PC-3 (cell line): ENCODE results near the gene MORN4. TPM values are rescaled to one million over a fixed set of nuclear protein-coding genes. Genes with fewer than 3 reads are reported as not detected.

Source experiments
- ATAC-seq: fragments of 200-7000 bp; cut with Tn5 transposase; 2 replicates; pipeline ENCODE4 v1.9.1; 2020; ENCODE audit warnings: mild to moderate bottlenecking, moderate library complexity
- BruUV-seq: library from RNA; stranded (reverse); fragments of 400-500 nt; replicated peaks from 2 replicates; lab custom pipeline; 2021; lab: Mats Ljungman, UMichigan
- CTCF ChIA-PET: fragments of 300-600 bp; sonication (Branson Sonifier 250); formaldehyde crosslinking; loops from one replicate; lab custom pipeline; 2022; ENCODE audit warnings: antibody characterized with exemption; lab: Charles Lee
- POLR2A ChIA-PET: fragments of 300-600 bp; sonication (Branson Sonifier 250); formaldehyde crosslinking; loops from one replicate; lab custom pipeline; 2022; ENCODE audit warnings: antibody characterized with exemption; ENCODE audit not compliant: unreplicated experiment; lab: Charles Lee
- DNase-seq: peaks from one replicate; pipeline ENCODE4 v3.0.0-alpha.2; 2015
- H2AFZ ChIP-seq: fragments of 300-600 bp; sonication (generic); 2 replicates; pipeline ENCODE4 v1.6.0; 2016; ENCODE audit warnings: antibody characterized with exemption, low read length
- H3F3A ChIP-seq: fragments of 300-600 bp; sonication (generic); one replicate; pipeline ENCODE4 v1.6.0; 2017; ENCODE audit warnings: antibody characterized with exemption, low read length, control low read depth, mild to moderate bottlenecking; ENCODE audit not compliant: unreplicated experiment
- H3K27ac ChIP-seq: fragments of 300-600 bp; sonication (generic); 2 replicates; pipeline ENCODE4 v1.5.1; 2016; ENCODE audit warnings: mild to moderate bottlenecking, low read length
- H3K27me3 ChIP-seq: fragments of 300-600 bp; sonication (generic); 2 replicates; pipeline ENCODE4 v1.6.1; 2016; ENCODE audit warnings: low read length, mixed read lengths
- H3K36me3 ChIP-seq: fragments of 300-600 bp; sonication (generic); 2 replicates; pipeline ENCODE4 v1.6.1; 2016; ENCODE audit warnings: low read depth, mixed run types, low read length, mixed read lengths
- H3K4me1 ChIP-seq: fragments of 300-600 bp; sonication (generic); 2 replicates; pipeline ENCODE4 v1.5.1; 2016; ENCODE audit warnings: low read length; ENCODE audit not compliant: insufficient read depth
- H3K4me2 ChIP-seq: fragments of 300-600 bp; sonication (generic); 2 replicates; pipeline ENCODE4 v1.6.0; 2016; ENCODE audit warnings: low read length
- H3K4me3 ChIP-seq: fragments of 300-600 bp; sonication (generic); 2 replicates; pipeline ENCODE4 v1.5.1; 2016; ENCODE audit warnings: mild to moderate bottlenecking, low read length, mixed read lengths
- H3K79me2 ChIP-seq: fragments of 300-600 bp; sonication (generic); 2 replicates; pipeline ENCODE4 v1.6.1; 2017; ENCODE audit warnings: low read length, mixed read lengths
- H3K9ac ChIP-seq: fragments of 300-600 bp; sonication (generic); 2 replicates; pipeline ENCODE4 v1.6.0; 2016; ENCODE audit warnings: mild to moderate bottlenecking, low read length
- H3K9me2 ChIP-seq: fragments of 300-600 bp; sonication (generic); replicated peaks from 2 replicates; pipeline ENCODE4 v1.6.1; 2016; ENCODE audit warnings: mixed run types, low read length, mixed read lengths
- H3K9me3 ChIP-seq: fragments of 300-600 bp; sonication (generic); 2 replicates; pipeline ENCODE4 v1.6.1; 2016; ENCODE audit warnings: low read length, mixed read lengths
- H4K20me1 ChIP-seq: fragments of 300-600 bp; sonication (generic); 2 replicates; pipeline ENCODE4 v1.6.1; 2016; ENCODE audit warnings: low read length, mixed read lengths
- CTCF ChIP-seq: fragments of 300-600 bp; sonication (generic); conservative IDR thresholded peaks from 2 replicates; pipeline ENCODE4 v1.5.1; 2017; ENCODE audit warnings: antibody characterized with exemption, low read depth, mild to moderate bottlenecking, low read length
- EZH2 ChIP-seq: fragments of 300-600 bp; sonication (generic); IDR thresholded peaks from one replicate; pipeline ENCODE4 v1.6.1; 2017; ENCODE audit warnings: antibody characterized with exemption, mild to moderate bottlenecking, low read length; ENCODE audit not compliant: unreplicated experiment
- EZH2phosphoT487 ChIP-seq: fragments of 300-600 bp; sonication (generic); IDR thresholded peaks from 2 replicates; pipeline ENCODE4 v1.6.1; 2018; ENCODE audit warnings: mild to moderate bottlenecking, antibody characterized with exemption, low read length, borderline replicate concordance
- intact Hi-C: fragments of 100-400 bp; cut with micrococcal nuclease; formaldehyde crosslinking; loops from 2 replicates; pipeline ENCODE4 v1.9.0; 2023
- total RNA-seq: library from RNA; depleted of rRNA; stranded (reverse); fragments of >200 nt; gene quantifications from 2 replicates; pipeline ENCODE4 v1.2.3, GENCODE V29; 2014

Gene MORN4
- total RNA-seq, 1 experiment from 2014 or later, result 12.9 TPM

DNA sequence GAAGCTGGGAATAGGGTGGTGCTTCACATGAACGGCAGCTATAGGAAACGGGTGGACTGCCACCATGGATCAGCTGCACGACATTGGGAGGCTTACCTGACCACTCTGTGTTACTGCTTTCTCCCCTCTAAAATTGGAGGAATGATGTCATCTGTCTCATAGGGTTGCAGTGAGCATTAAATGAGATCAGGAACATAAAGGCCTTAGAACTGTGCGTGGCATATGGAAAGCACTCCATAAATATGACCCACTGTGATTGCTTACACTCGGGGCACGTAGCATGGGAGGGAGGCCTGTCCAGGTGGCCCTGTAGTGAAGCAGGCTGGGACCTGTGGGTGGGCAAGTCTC lies 34.1 kb downstream of the MORN4 start:
- peaks cover 26% of the 10 kb centered on the region for H3K4me1 ChIP-seq
- POLR2A ChIA-PET, result no interaction called here
- H4K20me1 ChIP-seq, result no peaks in the 10 kb centered on the region
- TF ChIP-seq EZH2phosphoT487, result no peak
- TF ChIP-seq EZH2, result no peak
- no peak for ATAC-seq
- H3F3A ChIP-seq, result peaks cover 5% of the 10 kb centered on the region
- DNase-seq, result no peak
- no peak overlapping the region for H2AFZ ChIP-seq
- BruUV-seq, result no TSS peak
- intact Hi-C loops, result no loop called here
- H3K27me3 ChIP-seq, result no peaks in the 10 kb centered on the region
- no peak overlapping the region for H3K27ac ChIP-seq
- H3K9ac ChIP-seq, result no peak overlapping the region
- no peaks in the 10 kb centered on the region for H3K9me2 ChIP-seq
- H3K36me3 ChIP-seq, result no peaks in the 10 kb centered on the region
- H3K79me2 ChIP-seq, result no peaks in the 10 kb centered on the region
- no peaks in the 10 kb centered on the region for H3K9me3 ChIP-seq
- H3K4me2 ChIP-seq, result no peak overlapping the region
- H3K4me3 ChIP-seq, result no peak overlapping the region
- CTCF ChIA-PET, result no interaction called here

- Histone ChIP-seq H2AFZ (no peak overlapping the region), H3K4me1 (peaks cover 26% of the 10 kb centered on the region), H3K9me3 (no peaks in the 10 kb centered on the region), H3K27ac (no peak overlapping the region), H3F3A (peaks cover 5% of the 10 kb centered on the region), H3K9me2 (no peaks in the 10 kb centered on the region), H3K36me3 (no peaks in the 10 kb centered on the region), H3K27me3 (no peaks in the 10 kb centered on the region), H3K79me2 (no peaks in the 10 kb centered on the region), H3K4me3 (no peak overlapping the region), H4K20me1 (no peaks in the 10 kb centered on the region), H3K4me2 (no peak overlapping the region), H3K9ac (no peak overlapping the region)
- no TSS peak for BruUV-seq
- CTCF ChIA-PET, result no interaction called here
- TF ChIP-seq EZH2, result no peak
- TF ChIP-seq EZH2phosphoT487, result no peak
- no peak for TF ChIP-seq CTCF
- POLR2A ChIA-PET, result no interaction called here
- intact Hi-C loops, result no loop called here
- ATAC-seq (no peak), DNase-seq (no peak)
These were observed 34.7 kb downstream of the MORN4 start for GRCh38 chr10:97598407-97599271.

GRCh38 chr10:97597778-97598177 lies 35.5 kb downstream of the MORN4 start:
- CTCF ChIA-PET, result no interaction called here
- intact Hi-C loops, result no loop called here
- Histone ChIP-seq H3K36me3 (no peaks in the 10 kb centered on the region), H3K79me2 (no peaks in the 10 kb centered on the region), H3K4me1 (peaks cover 26% of the 10 kb centered on the region), H3K9ac (no peak overlapping the region), H3K4me2 (no peak overlapping the region), H3K27ac (no peak overlapping the region), H2AFZ (no peak overlapping the region), H3K27me3 (no peaks in the 10 kb centered on the region), H3K9me2 (no peaks in the 10 kb centered on the region), H3K4me3 (no peak overlapping the region), H3F3A (peaks cover 5% of the 10 kb centered on the region), H4K20me1 (no peaks in the 10 kb centered on the region), H3K9me3 (no peaks in the 10 kb centered on the region)
- BruUV-seq, result no TSS peak
- DNase-seq, result no peak
- TF ChIP-seq EZH2 (no peak), EZH2phosphoT487 (no peak), CTCF (no peak)
- ATAC-seq, result no peak
- POLR2A ChIA-PET, result interaction anchor here (0.6 kb wide), 1 partner anchor 9 kb away, joined by 4 read pairs; no protein-coding TSS in a partner anchor
